ENCODE results near the gene SLC2A14. TPM values are rescaled to one million over a fixed set of nuclear protein-coding genes. Genes with fewer than 3 reads are reported as not detected.

SLC2A14 gene
- total RNA-seq, 2 donors from 2014 or later, result 0.17 to 6.4 TPM

Other genes starting within 250 kb of the SLC2A14 start
- gene APOBEC1, start 207.0 kb downstream of the SLC2A14 start, total RNA-seq, result not detected
- not detected for gene GDF3, start 177.1 kb downstream of the SLC2A14 start, total RNA-seq
- gene DPPA3, start 161.5 kb downstream of the SLC2A14 start, total RNA-seq, result not detected
- not detected for gene CLEC4C, start 125.5 kb downstream of the SLC2A14 start, total RNA-seq
- not detected for gene NANOGNB, start 107.7 kb downstream of the SLC2A14 start, total RNA-seq
- gene NANOG, start 83.5 kb downstream of the SLC2A14 start, total RNA-seq, result not detected
- gene SLC2A3, start 63.3 kb upstream of the SLC2A14 start, total RNA-seq, result 100 to 1,000 TPM; 689 to 766 TPM
- gene FOXJ2, start 159.8 kb upstream of the SLC2A14 start, total RNA-seq, result 10 to 100 TPM; 33.4 to 40.4 TPM
- 1 to 10 TPM; 3.1 to 3.9 TPM for gene C3AR1, start 193.4 kb upstream of the SLC2A14 start, total RNA-seq
- gene NECAP1, start 209.4 kb upstream of the SLC2A14 start, total RNA-seq, result 10 to 100 TPM; 72.8 to 73.0 TPM

All from T-helper 17 cell (primary cell).